NCI-H2171 treated with DMSO at 0.1 percent for 48 hours (cell line): ENCODE results near the gene LAPTM5.
"Not testable (repeated sequence)": the region's sequence is repeated elsewhere in the genome, so short reads cannot be mapped to it uniquely, and the experiment has no call there.

Experiments used
- DNase-seq: peaks from one replicate; lab custom pipeline; 2025; lab: John Stamatoyannopoulos, UW

LAPTM5 gene

DNA sequence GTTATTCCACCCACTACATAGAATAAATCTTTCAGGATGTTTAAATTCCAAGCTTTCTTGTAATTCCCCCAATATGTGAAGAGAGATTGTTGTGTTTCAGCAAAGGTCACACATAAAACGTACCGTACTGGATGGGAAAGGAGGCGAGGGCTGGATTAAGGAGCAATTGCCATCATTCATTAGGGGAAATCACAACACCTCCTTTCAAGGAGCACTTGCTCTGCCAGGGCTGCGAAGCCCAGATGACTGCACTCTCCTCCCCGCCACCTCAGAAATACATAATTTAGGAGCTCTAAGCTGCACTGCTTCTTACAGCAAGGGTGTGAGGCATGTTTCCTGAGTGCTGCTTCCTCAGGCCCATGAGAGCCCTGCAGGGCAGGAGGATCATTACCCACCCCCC is 63.8 kb downstream of the LAPTM5 start:
- no peak for DNase-seq

DNA sequence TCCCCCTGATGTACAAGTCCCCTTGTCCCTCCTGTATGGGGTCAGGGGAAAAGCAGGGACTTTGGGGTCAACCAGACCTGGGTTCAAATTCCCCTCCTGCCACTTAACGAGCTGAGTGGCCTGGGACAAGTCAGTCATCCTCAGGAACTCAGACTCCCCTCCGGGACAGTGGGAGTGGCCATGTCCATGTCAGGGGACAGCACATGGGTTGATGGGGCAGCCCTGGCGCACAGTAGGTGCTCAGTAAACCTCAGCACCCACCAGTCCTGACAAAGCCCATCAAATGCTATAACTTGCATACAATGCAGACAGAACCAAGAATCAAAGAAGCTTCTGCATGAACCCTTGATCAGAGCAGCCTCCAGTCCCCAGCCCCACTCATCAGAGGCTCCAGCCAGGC is 64.2 kb downstream of the LAPTM5 start:
- no peak for DNase-seq

DNA sequence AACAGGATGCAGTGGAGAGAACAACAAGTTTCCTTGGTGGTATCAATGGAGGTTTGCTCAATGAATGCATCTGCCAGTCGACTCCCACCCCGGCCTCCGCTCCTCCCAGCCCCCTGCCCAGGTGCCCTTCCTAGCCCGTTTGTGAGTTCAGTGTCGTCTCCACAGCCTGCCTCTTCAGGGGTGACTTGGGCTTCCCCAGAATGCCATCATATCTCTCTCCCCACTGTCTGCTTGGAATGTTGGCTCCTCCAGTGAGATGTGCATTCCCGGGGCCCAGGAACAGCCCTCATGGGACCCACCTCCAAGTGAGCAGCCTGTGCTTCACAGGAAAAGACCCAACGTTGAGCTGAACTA is 64.6 kb downstream of the LAPTM5 start:
- DNase-seq, result no peak

DNA sequence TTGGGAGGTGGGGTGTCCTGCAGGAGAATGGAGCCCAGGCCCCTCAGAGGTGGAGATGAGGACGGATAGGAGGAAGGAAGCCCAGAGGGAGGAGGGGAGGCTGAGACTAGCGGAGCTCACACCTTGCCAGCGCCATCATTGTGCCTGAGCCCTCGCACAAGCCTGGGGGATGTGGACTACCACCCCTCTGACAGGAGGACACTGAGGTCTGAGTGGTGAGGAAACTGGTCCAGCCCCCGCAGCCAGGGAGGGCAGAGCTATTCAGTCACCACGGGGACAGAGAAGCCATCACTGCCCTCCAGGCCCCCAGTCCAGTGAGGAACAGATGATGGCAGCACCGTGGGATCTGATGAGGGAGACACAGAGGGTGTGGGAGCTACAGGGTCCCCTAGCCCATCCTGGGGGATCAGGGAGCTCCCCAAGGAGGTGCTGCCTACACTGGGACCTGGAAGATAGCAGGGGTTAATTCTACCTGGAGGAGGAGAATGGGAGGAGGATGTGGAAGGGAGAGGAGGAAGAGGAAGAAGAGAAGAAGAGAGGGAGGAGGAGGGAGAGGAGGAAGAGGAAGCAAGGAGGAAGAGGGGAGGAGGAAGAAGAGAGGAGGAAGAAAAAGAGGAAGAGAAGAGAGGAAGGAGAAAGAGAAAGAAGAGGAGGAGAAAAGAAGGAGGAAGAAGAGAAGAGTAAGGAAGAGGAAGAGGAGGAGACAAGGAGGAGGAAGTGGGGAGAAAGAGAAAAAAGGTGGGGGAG is 65.2 kb downstream of the LAPTM5 start:
- DNase-seq, result no peak

DNA sequence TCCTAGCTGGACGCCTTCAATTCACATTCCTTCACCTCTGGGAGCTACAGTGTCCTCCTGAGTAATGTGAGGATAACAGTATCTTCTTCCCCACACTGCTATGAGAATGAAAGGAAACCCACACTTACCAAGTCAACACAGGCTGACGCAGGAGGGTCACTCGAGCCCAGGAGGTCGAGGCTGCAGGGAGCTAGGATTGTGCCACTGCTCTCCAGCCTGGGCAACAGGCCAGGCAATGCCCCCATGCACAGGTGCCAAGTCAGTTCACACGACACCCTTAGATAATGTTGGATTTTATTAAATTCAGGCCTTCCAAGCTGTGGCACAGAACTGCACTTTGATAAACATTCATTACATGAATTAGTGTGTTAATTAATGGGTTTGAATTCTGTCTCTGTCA is 66.1 kb downstream of the LAPTM5 start:
- DNase-seq, result no peak

DNA sequence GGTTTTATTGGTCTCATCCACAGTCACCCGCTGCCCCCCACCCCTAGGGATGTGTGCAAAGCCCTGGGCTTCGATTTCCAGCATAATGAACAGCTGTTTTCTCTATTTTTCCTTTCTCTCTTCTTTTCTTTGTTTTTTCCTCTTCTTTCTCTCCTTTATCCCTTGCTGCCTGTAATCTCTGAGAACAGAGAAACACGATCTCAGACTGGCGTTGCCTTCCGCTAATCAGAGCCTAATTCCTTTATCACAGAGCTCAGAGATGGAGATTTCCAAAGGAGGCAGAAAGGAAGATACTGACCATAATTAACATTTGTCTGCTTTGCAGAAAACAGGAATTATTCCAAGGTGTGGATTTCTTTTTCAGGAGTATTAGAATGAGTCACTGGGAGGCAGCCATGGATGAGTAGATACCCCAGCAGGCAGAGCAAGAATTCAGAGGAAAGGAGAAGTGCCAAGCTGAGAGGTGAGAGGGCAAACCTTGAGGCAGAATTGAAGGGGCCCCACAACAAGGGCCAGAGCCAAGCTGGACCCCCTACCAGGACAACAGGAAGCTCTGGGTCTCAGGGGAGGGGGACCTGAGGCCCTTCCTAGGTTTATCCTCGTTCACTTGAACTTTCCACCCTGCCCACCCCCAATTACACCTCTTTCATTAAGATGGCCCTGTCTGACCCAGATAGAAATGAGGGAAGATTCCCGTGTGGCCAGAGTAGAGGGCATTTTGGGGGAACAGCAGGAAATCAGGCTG is 67.5 kb downstream of the LAPTM5 start:
- peak; percentile 60 for DNase-seq

DNA sequence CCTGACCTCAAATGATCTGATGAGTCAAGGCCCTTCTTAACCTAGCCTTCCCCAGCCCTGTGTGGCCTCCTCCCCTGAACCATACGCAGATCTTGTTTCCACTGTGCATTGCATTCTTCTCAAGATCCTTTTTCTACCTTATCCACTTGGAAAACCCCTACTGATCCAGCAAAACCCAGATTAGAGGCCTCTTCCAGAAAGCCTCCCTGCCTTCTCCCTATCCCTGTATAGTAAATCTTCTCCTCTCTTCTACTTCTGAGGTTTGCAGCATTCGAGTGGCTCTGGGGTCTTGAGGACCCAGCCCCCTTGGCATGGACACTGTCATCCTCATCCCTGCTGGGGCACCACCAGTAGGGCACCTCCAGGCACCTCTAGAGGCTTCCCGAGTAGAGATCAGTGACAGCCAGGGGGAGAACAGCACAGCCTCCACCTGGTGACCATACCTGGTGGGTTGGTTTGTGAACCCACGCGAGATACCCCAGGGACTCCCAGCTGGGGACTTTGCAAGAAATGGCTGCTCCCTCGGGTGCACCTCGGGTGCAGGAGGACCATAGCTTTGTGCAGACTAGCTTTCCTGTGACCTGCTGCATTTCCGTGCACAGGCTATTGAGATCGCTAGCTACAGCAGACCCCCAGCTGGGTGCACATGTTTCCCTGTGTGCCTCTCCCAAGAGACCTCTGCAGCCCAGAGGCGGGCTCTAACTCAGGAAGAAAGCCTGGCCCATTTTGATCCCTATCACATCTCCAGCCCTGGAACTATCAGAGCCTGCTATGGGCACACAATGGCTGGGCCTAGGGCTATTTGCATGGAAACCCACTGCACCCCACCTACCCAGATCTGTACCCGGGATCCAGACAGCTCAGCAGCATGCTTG is 68.4 kb downstream of the LAPTM5 start:
- DNase-seq, result peak; percentile 43

DNA sequence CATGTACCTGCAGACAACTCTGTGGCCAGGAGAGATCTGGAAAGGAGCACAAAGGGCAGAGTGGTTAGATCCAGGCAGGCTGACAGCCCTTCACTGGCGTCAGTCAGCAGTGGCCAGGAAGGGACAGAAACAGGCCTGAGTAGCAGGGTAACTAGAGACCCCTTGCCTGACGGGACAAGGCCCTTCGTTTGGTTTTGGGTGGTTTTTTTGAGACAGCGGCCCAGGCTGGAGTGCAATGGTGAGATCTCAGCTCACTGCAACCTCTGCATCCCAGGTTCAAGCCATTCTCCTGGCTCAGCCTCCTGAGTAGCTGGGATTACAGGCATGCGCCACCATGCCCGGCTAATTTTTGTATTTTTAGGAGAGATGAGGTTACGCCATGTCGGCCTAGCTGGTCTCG is 69.1 kb downstream of the LAPTM5 start:
- DNase-seq, result not testable (repeated sequence)

DNA sequence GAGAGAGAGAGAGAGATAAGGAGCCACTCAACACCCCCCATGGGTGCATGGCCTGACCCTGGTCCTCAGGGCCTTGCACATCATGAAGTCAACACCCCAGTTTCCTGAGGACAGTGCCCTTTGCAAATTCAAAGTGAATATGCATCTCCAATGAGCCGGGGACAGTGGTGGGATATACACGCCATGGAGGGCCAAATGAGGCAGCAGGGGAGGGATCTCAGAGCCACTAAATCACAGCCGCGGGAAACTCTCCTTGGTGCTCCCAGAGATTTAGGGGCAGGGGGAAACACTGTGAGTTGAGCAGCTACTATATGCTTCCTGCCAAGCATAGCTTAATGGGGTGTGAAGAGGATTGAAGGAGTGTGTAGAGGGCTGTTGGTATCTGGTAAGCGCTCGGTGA is 69.7 kb downstream of the LAPTM5 start:
- DNase-seq, result no peak

DNA sequence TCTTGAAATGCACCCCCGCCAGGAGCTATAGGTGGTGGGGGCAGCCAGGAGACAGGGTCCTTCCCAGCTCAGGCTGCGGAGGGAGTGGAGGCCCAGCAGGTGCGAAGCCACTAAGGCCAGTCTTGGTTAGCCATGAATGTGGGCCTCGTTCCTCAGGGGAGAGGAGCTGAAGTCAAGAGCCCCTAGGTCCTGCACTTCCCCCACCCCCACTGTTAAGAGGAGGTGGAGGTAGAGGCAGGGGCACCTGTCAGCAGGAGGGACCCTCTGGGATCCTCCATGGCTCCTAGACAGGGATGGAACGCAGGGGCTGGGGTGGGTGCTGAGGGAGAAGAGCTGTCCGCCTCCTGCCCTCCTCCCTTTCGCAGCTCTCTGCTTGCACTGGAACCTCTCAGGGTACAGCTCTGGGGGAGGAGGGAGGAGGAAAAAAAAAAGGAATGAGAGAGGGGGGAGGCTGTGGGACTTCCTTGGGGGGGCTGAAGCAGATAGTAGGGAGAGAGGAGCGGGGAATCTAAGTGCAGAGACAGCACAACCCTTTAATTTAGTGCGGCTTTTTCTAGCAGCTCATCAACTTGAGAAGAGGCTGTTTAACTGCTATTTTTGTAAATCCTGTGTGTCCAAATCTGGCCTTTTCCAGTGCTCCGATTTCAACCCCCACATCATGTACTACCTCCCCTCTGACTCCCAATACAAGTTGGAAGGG is 71.2 kb downstream of the LAPTM5 start:
- DNase-seq, result no peak

DNA sequence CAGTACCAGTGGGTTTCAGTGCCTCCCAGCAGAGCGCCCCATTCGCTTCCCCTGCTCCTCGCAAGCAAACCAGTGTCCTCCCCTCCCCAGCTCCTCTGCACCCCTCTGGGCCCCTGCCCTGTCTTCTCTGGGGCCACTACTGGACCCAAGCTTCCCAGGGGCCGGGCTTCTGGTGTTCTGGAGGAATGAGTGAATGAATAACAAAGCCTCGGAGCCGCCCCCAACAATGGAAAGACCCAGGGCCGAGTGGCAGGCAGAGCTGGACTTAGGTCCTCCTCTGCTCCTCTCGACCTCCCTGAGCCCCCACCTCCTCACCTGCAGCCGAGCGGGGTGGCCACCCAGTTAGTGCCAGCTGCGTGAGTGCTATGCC is 71.8 kb downstream of the LAPTM5 start:
- DNase-seq, result no peak

DNA sequence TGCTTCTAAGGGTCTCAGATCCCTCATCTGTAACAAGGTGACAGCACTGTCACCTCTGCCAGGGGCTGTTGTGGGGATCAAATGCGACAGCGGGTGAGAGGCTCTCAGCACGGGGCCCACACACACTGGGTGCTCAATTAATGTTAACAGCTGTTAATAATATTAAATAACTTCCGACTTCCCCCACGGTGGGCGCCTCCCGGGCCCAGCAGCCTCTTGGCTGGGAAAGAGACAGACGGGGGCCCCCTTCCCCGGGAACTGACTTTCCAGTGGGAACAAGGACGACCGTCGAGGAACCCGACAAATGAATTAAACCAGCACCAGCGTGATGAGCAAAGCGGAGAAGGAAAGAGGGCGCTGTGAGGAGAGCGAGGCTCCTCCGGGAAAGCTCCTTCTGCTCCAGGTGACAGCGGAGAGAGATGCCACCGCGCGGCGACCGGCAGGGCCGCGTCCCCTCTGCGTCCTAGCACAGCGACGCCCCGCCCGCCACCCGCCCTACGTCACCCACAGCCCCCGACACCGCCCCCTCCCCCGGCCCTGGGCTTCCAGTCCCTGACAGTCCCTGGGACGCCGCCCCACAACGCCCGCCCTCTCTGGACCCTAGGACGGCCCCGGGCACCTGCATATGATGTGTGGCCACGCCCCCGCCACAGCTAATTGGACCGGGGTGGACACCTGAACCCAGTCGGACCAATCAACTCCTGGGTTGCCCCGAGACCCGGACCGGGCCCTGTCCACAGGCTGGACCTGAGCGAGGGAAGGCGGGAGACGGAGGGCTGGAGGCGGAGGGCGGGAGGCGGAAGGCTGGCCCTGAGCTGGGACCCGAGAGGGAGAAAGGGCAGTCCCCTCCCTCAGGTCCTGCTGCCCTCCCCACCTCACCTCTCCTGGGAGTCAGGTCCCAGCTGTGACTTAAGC is 72.4 kb downstream of the LAPTM5 start:
- DNase-seq, result peak; percentile 18

DNA sequence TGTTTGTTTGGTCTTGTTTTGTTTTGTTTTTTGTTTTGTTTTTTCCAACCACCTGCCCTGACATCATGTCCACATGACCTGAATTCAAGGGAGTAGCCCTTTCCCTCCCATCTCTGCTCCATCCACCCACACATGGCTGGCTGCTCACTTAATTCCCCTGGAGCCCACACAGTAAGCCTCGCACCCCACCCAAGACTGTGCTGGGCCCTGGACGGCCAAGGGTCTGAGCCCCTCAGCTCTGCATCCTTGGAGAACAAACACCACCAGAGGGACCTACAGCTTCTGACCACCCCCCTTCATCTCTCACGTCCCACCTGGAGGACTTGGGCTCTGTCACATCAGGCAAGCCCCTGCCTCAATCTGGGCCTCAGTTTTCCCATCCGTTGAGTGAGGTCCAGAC is 73.3 kb downstream of the LAPTM5 start:
- no peak for DNase-seq

DNA sequence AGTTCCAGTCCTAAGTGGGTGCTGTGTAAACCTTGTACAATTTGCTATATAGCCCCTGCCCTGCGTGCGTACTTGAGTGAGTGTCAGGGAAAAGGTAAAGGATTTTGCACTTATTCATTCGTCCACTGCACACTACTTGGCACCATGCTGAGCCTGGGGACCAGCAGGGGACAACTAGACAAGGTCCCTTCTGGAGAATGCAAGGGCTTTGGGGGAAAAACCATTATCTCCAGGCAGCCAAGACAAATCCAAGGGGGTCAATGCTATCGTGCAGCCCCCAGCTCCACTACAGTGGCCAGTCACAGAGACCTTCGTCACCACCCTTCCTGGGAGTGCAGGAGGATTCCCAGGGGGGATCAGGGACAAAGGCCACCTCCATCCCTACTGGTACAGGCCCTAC is 73.9 kb downstream of the LAPTM5 start:
- no peak for DNase-seq
